NCI-H1694 treated with DMSO at 0.1 percent for 48 hours (cell line): Measurements from ENCODE around the gene ZNF80.

Experiments used
- DNase-seq: peaks from one replicate; lab custom pipeline; 2025; lab: John Stamatoyannopoulos, UW

ZNF80 gene

DNA sequence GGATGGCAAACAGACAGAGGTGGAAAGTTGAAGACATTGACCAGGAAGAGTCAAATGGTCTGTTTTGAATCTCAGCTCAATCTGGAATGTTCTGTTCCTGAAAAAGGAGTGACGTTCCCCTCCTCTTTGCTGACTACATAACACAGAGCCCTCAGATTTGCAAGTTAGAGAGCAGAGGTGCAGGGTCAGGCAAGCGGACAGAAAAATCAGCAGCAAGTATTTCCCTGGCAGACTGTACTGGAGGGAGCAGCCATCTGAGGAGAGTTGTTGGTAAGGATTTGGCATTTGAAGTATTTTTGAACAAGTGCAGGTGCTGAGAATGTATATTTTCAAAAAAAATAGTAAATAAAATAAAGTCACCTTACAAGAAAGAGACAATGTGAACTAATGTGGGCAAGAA is 17.6 kb downstream of the ZNF80 start:
- no peak for DNase-seq

DNA sequence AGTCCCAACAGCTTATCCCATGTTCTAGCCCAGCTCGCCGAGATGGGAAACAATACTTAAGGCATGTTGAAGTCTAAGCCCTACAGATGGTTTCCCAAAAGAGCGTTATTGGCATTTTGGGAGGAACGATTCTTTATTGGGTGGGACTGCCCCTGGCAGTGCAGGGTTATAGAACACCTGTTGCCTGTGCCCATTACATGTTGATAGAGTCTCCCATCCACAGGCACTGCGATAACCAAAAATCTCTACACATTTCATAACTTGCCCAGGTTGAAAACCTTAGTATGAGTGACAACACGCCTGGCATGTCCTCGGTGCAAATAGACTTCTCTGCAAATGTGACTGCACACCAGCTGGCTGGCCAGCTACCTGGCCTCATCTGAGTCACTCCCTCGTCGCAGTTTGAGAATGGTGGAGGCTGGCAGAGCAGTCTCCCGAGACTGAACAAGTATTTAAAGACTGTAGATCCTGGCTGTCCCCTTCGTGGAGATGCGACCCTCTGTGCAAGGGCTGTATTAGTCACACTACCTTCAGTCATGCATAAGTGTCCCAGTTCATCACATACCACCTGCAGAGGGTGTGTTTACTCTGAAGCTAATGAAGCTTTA is 18.7 kb downstream of the ZNF80 start:
- DNase-seq = no peak

DNA sequence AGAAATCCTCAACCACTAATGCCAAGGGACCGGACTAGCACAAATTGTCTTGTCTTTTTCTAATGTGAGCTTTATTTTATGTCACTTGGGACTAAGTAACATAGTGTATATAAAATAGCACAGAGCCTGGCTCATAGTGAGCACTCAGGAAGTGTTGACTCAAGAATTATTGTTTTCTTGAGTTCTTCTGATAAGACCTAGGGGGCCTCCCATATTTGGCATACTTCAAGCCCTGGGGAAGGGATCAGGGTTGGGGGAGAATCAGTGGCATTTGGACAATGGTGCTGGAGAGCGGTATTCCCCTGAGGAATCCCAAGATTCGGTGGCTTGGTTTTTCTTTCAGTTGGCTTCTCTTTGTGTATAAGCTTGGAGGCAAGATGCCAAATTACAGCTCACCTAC is 19.4 kb downstream of the ZNF80 start:
- no peak for DNase-seq

DNA sequence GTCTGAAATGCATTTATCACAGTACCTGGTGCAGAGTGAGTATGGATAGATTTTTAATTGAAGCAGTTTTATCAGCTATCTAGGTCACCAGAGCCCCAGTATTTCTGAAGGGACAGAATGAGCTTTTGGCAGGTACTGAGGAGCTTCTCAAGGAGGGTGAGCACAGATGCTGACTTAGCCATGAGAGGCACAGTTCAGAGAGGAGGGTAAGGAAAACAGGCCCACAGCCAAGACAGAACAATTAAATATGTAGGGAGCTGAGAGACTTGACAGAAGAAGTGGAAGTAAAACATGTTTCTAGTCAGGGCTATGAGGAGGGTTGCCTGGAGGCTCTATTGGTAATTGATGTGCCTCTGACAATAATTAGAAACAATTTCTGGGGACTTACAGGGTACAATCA is 20.1 kb downstream of the ZNF80 start:
- no peak for DNase-seq

DNA sequence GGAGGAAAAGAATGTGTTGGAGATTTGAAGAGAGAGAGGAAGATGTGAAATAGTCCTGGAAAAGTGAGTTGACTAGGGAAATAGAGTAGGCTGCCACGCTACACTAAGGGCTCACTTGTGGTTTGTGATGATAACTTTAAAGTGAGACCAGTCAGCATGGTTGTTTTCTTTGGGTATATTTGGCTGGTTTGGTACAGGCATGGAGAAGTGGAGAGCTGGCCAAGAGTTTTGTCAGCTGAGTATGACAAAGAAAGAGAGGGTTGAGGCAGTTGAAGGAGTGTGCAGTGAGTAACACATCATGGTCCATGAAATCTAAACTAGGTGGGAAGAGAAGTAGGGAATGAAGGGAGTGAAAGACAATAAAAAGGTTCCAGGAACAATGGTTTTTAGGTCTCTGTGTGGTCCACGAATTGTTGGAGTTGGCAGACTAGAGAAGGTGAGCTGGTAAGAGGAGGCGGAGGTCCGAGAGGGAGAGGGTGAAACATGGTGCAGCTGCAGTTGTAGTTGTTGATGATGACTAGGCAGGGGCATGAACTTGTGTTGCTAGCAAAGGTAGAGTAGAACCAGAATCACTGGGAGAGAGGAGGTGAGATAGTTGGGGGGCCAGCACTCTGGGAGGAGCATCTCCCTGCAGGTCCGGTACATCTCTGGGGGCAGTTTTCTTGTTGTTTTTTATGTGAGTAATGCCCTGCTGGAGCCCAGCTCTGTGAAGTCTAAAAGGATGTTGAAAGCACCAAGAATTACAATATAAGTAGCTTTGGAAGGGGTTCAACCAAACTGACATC is 21.0 kb downstream of the ZNF80 start:
- no peak for DNase-seq

DNA sequence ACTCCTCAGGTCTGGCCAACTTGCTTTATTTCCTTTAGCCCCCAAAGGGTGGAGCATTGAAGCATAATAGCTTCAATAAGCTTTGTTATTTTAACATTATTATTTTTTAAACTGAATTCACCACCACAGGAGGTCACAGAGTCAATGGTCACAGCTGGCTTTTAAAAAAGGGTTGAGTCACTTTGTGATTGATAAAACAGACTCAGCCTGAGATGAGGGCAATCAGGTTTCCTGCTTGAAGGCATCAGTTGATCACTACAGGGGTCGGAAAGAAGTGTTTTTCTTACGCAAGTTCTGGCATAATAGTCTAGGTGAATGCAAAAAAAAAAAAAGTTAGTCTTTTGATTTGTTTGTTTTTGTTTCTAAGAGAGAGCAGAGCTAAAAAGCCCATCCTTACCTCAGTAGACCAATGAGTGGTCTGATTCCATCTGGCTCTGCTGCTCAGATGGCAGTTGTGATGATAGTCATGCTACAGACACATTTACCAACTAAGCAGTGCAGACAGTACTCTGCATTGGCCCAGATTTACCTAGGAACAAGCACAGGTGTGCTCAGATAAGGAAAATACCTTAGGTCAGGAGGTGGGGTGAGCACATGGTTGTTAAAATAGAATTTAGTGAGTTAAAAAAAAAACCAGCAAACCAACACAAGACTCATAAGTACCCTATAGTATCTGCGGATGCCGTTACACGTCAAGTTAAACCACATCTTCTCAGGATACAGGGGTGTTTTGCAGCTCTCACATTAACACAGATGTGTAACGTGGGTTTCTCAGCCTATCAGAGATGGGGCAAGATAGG is 22.6 kb downstream of the ZNF80 start:
- DNase-seq = no peak

DNA sequence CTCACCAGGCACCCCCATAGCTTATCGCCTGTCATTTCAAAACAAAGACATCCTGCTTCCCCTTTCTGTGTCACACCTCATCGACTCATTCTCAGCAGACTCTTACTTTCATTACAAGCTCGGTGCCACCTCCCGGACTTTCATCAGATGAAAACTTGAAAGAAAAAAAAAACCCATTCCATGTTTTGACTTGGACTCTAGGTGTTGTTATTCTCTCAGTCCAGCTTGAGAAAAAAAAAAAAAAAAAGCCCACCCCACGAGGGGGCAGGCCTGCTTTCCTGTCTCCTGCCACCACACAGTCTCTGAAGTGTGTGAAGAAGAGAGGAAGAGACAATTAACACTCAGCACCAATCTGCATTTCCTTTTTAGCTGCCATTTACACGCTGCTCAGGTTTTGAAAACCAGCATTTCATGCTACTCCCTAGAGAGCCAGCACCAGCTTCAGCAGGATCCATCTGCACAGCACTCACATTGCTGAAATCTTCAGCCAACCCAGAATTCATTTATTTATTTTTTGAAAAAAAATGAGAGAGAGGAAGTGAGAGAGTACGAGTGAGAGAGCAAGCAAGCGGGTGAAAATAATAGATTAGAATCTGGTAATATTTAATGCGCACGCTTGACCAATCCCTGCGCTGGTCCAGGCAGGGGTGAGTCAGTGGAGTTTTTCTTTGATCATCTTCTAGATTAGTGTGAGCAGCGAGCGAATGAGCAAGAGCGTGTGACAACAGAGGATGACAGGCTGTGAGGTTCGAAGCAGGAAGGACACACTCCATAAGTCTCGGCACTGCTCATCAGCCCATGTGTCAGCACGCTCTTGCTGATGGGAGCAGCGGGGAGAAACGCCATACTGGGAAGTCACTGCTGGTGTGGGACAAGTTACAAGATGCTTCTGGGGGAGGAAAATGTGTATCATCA is 23.5 kb downstream of the ZNF80 start:
- no peak for DNase-seq

DNA sequence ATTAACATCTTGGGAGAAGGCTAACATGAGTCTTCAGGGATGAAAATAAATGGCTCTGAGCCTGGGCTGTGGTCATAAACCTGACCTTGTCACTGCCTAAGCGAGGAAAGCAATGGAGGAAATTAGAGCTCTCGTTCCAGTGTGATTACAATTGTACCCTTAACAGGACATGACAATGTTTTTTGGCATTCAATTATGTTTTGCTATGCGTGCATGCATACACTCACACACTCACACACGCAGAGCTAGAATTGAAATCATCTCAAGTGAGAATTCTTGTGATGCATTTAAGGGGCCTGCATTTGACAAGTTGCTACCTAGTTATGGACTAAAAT is 24.1 kb downstream of the ZNF80 start:
- no peak for DNase-seq

DNA sequence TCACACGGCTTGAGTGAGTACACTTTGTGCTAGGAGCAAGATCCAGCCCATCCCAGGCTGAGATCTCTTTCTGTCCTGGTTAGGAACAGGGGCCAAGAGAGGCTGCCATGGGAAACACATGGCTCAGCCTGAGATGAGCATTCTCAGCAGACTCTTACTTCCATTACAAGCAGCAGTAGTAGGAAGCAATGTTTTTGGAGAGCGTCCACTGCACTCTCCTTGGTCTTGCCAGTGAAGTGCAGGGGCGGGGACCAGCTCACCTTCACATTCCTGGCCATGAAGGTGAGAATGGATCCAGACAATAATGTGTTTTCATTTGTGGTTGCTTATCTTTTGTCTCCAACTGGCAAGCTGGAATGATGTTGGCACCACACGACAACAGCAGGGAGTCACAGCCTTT is 24.7 kb downstream of the ZNF80 start:
- no peak for DNase-seq

DNA sequence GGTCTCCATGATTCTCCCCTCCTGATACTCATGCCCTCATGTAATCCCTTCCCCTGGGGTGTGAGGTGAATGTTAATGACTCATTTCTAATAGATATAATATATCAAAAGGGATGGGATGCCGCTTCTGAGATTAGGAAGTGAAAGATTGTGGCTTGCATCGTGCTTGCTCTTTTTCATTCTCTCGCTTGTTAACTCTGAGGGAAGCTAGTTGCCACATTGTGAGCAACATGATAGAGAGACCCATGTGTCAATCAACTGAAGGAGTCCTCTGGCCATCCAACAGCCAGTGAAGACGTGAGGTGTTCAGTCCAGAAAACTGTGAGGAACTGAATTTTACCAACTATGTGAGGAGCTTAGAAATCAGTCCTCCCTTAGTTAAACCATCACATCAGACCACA is 29.6 kb downstream of the ZNF80 start:
- no peak for DNase-seq

DNA sequence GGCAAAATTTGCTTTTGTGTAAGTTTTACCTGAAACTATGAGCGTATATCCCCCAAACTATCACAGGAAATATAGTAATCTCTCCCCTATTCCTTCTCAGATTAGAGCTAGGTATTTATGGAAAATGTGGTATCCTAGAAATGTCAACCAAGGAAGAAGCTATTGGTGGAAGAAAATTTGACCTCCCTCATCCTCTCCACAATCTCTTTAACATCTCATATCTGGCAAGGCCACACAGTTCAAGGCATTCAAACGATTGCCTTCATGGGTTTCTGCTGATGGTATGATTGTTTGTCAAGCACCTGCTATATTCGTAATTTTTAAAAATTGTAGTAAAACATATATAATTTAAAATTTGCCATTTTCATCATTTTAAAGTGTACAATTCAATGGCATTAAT is 31.0 kb downstream of the ZNF80 start:
- DNase-seq = no peak

DNA sequence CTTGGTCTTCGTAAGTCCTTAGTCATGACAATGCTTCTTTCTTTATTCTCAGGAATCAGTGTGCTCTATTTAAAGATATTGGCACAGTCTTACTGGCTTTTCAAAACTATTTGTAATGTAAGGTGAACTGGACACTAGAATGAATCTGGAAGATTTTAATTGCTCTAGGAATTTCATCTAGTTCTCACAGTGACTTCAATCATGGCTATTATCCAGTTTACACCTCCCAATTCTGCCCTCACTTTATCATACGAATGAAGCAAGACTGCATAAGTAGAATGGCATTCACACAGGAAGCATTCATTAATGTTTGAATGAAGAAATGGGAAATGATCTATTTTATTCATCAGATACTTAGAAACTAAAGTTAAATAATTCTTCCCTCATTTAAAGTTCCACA is 31.8 kb downstream of the ZNF80 start:
- no peak for DNase-seq

DNA sequence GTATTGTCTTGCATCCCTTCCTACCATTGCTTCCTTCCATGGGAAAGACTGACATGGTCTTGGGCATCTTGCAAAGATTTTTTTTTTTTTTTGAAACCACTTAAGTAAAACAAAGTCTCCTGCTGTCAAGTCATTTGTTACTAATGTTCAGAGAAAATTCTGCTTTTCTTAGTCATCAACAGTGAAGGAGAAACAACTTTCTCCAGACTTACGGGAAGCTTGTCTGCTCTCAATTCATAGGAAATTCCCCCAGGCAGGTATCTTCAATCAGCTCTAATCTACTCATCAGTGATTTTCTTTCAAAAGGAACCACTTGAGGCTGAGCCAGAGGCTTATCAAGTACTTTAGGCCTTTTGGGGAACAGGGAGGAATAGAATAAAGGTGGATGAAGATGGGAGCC is 42.6 kb downstream of the ZNF80 start:
- DNase-seq = no peak

DNA sequence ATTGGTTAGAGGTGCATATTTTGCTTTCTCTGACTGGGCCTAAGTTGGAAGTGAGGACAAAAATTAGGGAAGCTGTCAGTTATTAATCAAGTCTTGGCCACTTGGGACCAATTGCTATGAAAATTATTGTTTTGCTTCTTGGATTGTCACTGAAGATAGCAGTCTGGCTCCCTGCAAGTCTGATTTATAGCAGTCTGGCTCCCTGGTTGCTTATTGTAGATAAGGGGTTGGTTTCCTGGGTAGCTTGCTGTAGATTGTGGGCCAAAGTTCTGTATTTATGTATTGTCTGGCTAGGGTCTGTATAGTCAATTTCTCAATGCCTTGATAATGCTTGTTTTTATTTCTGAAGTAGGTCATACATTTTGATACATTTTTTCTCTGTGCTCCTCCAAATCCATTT is 45.2 kb downstream of the ZNF80 start:
- DNase-seq = no peak

DNA sequence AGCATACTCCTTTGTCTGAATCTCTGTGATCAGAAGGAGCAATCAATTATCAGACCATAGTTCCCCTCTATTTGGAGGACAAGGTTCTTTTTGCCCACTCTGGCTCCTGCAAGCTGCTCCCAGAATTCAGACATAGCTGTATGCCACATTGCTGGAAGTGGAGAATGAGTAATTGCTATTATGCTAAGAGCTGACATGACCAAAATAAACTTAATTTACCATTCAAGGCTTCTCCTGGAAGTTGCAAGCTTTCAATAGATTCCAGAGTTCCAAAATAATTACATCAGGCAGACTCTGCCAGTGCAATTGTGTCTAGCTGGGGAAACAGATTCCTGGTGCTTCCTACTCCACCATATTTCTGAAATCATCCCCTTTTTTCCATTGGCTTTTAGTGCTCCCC is 50.9 kb downstream of the ZNF80 start:
- DNase-seq = no peak
